ENCODE results near the gene NUP188. TPM values are rescaled to one million over a fixed set of nuclear protein-coding genes. Genes with fewer than 3 reads are reported as not detected.

The NUP188 gene
- total RNA-seq, 1 experiment from 2014 or later = 98.9 TPM

DNA sequence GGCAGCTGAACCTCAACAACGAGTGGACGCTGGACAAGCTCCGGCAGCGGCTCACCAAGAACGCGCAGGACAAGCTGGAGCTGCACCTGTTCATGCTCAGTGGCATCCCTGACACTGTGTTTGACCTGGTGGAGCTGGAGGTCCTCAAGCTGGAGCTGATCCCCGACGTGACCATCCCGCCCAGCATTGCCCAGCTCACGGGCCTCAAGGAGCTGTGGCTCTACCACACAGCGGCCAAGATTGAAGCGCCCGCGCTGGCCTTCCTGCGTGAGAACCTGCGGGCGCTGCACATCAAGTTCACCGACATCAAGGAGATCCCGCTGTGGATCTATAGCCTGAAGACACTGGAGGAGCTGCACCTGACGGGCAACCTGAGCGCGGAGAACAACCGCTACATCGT is 39.1 kb upstream of the NUP188 start:
- no peak for TF ChIP-seq JUN (CRISPR knock-in tag; IDR thresholded peaks at IDR 0.05)
- TF ChIP-seq ZNF232 (CRISPR knock-in tag; IDR thresholded peaks at IDR 0.05) = no peak
- no peak for TF ChIP-seq SMAD4 (CRISPR knock-in tag; IDR thresholded peaks at IDR 0.05)
- no peak for TF ChIP-seq TEAD4 (CRISPR knock-in tag; IDR thresholded peaks at IDR 0.05)
- TF ChIP-seq MYBL2 (CRISPR knock-in tag; IDR thresholded peaks at IDR 0.05) = no peak
- no peak for TF ChIP-seq TEAD1 (CRISPR knock-in tag; IDR thresholded peaks at IDR 0.05)
- TF ChIP-seq SP1 (CRISPR knock-in tag; conservative IDR thresholded peaks at IDR 0.05) = no peak
- TF ChIP-seq E2F5 (CRISPR knock-in tag; IDR thresholded peaks at IDR 0.05) = no peak
- no peak for TF ChIP-seq PREB (CRISPR knock-in tag; IDR thresholded peaks at IDR 0.05; ENCODE audit: borderline replicate concordance)
- no peak for TF ChIP-seq JAZF1 (CRISPR knock-in tag; IDR thresholded peaks at IDR 0.05)
- TF ChIP-seq, protein P1, sequence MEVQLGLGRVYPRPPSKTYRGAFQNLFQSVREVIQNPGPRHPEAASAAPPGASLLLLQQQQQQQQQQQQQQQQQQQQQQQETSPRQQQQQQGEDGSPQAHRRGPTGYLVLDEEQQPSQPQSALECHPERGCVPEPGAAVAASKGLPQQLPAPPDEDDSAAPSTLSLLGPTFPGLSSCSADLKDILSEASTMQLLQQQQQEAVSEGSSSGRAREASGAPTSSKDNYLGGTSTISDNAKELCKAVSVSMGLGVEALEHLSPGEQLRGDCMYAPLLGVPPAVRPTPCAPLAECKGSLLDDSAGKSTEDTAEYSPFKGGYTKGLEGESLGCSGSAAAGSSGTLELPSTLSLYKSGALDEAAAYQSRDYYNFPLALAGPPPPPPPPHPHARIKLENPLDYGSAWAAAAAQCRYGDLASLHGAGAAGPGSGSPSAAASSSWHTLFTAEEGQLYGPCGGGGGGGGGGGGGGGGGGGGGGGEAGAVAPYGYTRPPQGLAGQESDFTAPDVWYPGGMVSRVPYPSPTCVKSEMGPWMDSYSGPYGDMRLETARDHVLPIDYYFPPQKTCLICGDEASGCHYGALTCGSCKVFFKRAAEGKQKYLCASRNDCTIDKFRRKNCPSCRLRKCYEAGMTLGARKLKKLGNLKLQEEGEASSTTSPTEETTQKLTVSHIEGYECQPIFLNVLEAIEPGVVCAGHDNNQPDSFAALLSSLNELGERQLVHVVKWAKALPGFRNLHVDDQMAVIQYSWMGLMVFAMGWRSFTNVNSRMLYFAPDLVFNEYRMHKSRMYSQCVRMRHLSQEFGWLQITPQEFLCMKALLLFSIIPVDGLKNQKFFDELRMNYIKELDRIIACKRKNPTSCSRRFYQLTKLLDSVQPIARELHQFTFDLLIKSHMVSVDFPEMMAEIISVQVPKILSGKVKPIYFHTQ (CRISPR knock-in tag; IDR thresholded peaks at IDR 0.05) = no peak
- no peak for TF ChIP-seq ZNF281 (CRISPR knock-in tag; IDR thresholded peaks at IDR 0.05)
- TF ChIP-seq ZNF263 (CRISPR knock-in tag; IDR thresholded peaks at IDR 0.05; ENCODE audit: low read depth) = no peak
- no peak for TF ChIP-seq GRHL2 (CRISPR knock-in tag; IDR thresholded peaks at IDR 0.05; ENCODE audit: insufficient replicate concordance, severe bottlenecking)
- no peak for TF ChIP-seq ERG (CRISPR knock-in tag; IDR thresholded peaks at IDR 0.05)
- no peak for TF ChIP-seq ZNF532 (CRISPR knock-in tag; IDR thresholded peaks at IDR 0.05; ENCODE audit: borderline replicate concordance)
- TF ChIP-seq PRDM15 (CRISPR knock-in tag; IDR thresholded peaks at IDR 0.05) = no peak
- Mint-ChIP-seq H3K4me3 (no peak overlapping the region), H3K27ac (peak overlapping the region; percentile 23; the same call in 1 of the 2 replicates), H3K9me3 (no peaks in the 10 kb centered on the region), H3K27me3 (ENCODE audit: low read depth) (no peaks in the 10 kb centered on the region; the same call in 1 of the 2 replicates), H3K4me1 (peaks cover 23% of the 10 kb centered on the region), H3K36me3 (peaks cover 36% of the 10 kb centered on the region)
- POLR2A ChIA-PET = no interaction called here
- CTCF ChIA-PET = interaction anchor here (2.0 kb wide), 1 partner anchor 19 kb away, joined by 8 read pairs; no protein-coding TSS in a partner anchor
- ATAC-seq (no peak), DNase-seq (ENCODE audit: low spot score) (no peak)

Data from WTC11 (cell line).